Measurements from ENCODE around the gene CHRNE.
"Not testable (repeated sequence)": the region's sequence is repeated elsewhere in the genome, so short reads cannot be mapped to it uniquely, and the experiment has no call there.

CHRNE gene

GRCh38 chr17:4939546-4939795 lies 36.6 kb upstream of the CHRNE start:
- DNase-seq: peak; percentile 22

DNA sequence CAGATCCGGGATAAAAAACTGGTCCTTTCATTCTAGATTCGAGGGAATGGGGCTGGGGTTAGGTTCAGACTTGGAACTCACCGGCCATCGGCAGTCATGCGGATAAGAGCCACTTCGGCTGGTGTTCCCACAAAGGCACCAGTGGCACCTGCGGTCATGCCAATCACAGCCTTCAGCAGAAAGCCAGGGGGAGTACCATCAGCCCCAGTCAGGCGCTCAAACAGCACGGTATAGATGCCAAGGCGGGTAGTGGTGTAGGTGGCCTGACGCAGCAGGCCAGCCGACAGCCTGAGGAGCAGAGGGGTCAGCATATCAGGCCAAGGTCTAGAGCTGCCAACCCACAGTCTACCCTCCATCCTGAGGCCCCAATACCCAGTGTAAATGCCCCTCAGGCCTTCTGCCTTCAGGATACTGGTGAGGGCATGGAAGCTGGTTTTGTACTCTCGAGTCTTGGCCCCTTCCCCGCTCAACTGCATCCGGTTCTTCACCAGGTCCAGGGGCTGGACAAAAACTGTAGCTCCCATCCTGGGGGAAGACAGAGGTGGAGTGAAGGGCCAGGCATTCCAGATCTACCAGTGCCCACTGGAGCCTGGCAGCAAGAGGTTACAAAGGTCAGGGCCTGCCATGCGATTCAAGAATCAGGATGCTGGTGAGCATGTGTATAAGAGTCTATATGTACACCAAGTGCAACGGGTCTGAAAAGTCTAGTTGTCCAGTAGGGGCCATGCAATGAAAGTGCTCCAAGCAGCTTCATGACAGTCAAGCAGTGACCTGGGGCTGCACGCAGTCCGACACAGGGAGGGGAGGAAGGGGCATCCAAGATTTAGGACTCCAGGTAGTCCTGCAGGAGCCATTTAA lies 36.0 kb upstream of the CHRNE start:
- DNase-seq: no peak

GRCh38 chr17:4938069-4938491 lies 35.2 kb upstream of the CHRNE start:
- no peak for DNase-seq

DNA sequence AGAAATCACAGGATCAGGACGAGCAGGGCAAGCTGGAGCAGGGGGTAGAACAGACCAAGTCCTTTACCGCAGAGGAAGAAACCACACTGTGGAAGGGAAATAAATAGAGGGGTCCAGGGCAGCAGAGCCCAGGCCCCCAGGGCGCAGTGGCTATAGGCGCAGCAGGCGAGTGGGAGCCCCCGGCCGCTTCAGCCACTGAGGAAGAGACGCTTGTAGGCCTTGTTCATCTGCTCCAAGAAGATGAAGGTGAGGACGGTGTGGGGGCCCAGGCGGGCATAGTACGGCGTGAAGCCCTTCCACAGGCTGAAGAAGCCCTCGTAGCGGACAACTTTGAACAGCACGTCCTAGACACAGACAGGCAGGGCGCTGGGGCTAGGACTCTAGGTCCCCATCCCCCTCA lies 34.7 kb upstream of the CHRNE start:
- no peak for DNase-seq

GRCh38 chr17:4936436-4936835 lies 33.5 kb upstream of the CHRNE start:
- DNase-seq: no peak

DNA sequence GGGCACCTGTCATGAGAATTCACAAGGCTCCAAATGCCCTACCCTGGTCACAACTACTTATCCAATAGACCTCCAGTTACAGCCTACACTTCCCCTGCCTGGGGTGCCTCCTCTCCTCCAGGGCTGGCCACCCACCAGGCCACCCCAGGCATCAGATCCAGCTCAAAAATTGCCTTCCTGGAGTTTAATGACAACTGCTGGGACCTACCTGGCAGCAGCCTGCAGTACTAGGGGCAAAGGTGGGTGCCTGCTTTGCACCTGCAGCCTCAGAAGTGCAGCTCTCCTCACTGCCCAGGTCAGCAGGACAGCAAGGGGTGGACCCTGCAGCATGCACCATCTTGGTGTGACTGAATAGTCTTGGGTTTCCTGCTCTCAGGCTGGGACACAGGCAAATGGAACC lies 32.8 kb upstream of the CHRNE start:
- DNase-seq: no peak

DNA sequence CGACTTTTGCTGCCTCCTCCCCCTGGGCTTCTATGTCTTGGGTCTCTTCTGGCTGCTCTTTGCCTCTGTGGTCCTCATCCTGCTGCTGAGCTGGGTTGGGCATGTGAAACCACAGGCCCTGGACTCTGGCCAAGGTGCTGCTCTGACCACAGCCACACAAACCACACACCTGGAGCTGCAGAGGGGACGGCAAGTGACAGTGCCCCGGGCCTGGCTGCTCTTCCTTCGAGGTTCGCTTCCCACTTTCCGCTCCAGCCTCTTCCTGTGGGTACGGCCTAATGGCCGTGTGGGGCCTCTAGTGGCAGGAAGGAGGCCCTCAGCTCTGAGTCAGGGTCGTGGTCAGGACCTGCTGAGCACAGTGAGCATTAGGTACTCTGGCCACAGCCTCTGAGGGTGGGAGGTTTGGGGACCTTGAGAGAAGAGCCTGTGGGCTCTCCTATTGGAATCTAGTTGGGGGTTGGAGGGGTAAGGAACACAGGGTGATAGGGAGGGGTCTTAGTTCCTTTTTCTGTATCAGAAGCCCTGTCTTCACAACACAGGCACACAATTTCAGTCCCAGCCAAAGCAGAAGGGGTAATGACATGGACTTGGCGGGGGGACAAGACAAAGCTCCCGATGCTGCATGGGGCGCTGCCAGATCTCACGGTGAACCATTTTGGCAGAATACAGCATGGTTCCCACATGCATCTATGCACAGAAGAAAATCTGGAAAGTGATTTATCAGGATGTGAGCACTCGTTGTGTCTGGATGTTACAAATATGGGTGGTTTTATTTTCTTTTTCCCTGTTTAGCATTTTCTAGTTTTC lies 31.5 kb upstream of the CHRNE start:
- DNase-seq: peak; percentile 37

DNA sequence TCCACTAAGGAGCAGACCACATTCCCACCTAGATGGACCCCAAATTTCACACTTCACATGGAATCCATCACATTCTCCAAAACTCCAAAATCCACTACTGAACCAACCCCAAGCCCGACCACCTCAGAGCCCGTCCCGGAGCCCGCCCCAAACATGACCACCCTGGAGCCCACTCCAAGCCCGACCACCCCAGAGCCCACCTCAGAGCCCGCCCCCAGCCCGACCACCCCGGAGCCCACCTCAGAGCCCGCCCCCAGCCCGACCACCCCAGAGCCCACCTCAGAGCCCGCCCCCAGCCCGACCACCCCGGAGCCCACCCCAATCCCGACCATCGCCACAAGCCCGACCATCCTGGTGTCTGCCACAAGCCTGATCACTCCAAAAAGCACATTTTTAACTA lies 30.7 kb upstream of the CHRNE start:
- DNase-seq: no peak

GRCh38 chr17:4932756-4933155 lies 29.9 kb upstream of the CHRNE start:
- DNase-seq: no peak

DNA sequence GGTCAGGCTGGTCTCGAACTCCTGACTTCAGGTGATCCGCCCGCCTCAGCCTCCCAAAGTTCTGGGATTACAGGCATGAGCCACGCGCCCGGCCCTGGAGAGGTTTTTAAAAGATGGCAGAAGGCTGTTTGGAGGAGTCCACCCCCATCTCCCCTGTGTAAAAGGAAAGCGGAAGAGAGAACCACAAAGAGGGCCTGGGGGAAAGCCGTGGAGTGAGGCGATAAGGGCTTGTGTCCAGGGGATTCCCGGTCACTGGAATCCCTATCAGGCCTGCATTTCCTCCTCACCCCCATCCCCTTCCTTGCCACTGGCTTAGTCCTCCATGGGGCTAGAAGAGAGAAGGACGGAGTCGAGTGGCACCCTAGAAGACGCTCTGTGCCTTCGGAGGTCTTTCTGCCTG lies 29.1 kb upstream of the CHRNE start, which contains the start of gene GP1BA:
Gene GP1BA, plus strand, starts transcription at position 315 of the 400 bp plus-strand sequence. CDS start 328 bp downstream, outside the sequence.
- DNase-seq: no peak

DNA sequence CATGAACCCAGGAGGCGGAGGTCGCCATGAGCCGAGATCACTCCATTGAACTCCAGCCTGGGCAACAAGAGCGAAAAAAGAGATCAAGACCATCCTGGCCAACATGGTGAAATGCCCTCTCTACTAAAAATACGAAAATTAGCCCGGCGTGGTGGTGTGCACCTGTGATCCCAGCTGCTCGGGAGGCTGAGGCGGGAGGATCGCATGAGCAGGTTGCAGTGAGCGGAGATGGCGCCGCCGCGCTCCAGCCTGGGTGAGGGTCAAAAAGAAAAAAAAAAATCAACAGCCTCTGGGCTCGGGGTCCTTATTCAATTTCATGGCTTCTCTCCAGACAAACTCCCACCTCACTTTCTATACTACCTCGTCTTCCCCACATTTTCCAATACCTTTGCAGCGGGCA lies 26.0 kb upstream of the CHRNE start:
- no peak for DNase-seq

- DNase-seq: not testable (repeated sequence)
Observed at GRCh38 chr17:4926577-4927335, 23.9 kb upstream of the CHRNE start.

GRCh38 chr17:4921320-4921719 lies 18.4 kb upstream of the CHRNE start:
- DNase-seq: no peak

GRCh38 chr17:4920351-4921048 lies 17.6 kb upstream of the CHRNE start:
- DNase-seq: no peak

DNA sequence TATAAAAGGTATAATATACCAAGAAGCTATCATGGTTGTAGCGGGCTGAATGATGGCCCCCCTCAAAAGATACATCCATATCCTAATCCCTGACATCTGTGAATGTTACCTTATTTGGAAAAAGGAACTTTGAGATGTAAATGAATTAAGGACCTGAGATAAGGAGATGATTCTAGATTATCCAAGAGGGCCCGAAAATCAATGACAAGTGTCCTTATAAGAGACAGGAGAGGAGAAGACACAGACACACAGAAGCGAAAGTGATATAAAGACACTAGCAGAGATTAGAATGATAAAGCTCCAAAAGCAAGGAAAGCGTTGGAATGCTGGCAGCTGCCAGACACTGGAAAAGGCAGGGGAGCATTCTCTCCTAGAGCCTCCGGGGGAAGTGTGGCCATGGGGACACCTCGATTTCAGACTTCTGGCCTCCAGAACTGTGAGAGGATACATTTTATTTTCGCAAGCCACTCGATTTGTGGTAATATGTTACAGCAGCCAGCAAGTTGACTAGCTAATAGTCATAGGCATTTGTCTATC lies 16.7 kb upstream of the CHRNE start:
- no peak for DNase-seq

GRCh38 chr17:4914551-4914950 lies 11.7 kb upstream of the CHRNE start:
- not testable (repeated sequence) for DNase-seq

DNA sequence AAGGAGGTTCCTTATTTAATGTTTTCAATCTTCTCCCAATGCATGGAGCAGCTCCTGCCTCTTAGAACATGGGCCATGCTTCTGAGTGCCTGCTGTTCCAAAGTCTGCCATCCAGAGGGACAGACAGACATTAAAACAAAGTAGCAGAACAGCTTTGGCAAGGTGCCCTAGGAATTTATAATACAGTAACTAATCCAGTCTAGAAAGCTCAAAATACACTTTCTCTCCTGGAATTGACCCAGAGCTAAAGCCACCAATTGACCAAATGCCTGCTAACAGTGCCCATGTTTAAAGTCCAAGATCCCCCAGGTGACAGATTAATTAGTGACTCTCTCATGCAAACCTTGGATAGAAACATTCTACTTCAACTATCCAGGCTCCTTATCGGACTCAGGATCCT lies 11.1 kb upstream of the CHRNE start:
- DNase-seq: no peak

- DNase-seq: peak; percentile 77
Observed at GRCh38 chr17:4908711-4909496, 6.0 kb upstream of the CHRNE start.

DNA sequence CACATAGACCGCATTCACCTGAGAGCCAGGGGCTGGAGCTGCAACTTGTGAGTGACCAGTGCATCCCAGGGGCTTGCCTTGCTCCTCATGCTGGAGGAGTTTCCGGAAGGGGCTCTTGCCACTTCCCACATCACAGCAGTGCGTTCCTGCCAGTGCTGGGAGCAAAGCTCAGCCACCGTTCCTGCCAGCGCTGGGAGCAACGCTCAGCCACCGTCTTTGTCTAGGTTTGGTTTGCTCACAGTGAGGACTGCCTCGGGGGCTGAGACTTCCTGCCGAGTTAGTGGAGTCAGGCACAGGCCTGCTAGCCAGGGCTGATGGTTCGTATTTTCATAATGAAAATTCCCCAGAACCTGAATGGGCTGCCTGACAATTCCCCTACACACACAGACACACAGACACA lies 5.4 kb upstream of the CHRNE start:
- no peak for DNase-seq

GRCh38 chr17:4906642-4907041 lies 3.7 kb upstream of the CHRNE start:
- not testable (repeated sequence) for DNase-seq

- DNase-seq: no peak
Observed at GRCh38 chr17:4902540-4902939, 358 bp downstream of the CHRNE start.
